Activated gamma-delta T cell (primary cell): ENCODE measurements around the gene NEURL2.

Experiments
- DNase-seq: peaks from one replicate; lab custom pipeline; 2025; lab: John Stamatoyannopoulos, UW

The NEURL2 gene

GRCh38 chr20:45841407-45842129, 49.4 kb downstream of the NEURL2 start:
- no peak for DNase-seq

- no peak for DNase-seq
These were observed 50.3 kb downstream of the NEURL2 start for GRCh38 chr20:45840700-45841198.
